Measurements from ENCODE around the gene ZNF692.
A peak's percentile ranks its signal among the peaks of the same experiment; 100 is the strongest.

The ZNF692 gene

GRCh38 chr1:248881261-248881660, 22.4 kb upstream of the ZNF692 start:
- no peak for DNase-seq

DNA sequence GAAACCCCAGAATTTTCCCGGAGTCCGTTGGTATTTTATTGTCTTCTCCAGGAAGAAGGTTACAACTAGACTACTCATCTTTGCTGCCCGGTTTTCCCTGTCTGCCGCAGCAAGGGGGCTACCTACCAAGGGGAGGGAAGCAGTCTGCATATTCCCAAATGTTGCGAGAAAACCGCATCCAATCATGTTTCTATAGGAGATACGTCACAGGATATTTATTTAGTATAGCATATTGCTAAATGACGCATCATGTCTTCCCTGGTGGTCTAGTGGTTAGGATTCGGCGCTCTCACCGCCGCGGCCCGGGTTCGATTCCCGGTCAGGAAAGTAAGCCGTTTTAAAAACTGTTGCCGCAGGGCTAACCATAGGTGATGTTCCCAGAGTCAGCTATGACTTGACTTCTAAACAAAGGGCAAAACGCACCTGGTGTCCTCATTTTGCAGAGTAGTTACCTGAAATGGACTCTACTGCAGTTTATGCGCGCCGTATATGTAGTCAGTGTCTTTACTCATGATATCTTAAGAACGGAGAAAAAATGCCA, 15.2 kb upstream of the ZNF692 start:
- DNase-seq = peak; percentile 66 to 99 (median 96)

DNA sequence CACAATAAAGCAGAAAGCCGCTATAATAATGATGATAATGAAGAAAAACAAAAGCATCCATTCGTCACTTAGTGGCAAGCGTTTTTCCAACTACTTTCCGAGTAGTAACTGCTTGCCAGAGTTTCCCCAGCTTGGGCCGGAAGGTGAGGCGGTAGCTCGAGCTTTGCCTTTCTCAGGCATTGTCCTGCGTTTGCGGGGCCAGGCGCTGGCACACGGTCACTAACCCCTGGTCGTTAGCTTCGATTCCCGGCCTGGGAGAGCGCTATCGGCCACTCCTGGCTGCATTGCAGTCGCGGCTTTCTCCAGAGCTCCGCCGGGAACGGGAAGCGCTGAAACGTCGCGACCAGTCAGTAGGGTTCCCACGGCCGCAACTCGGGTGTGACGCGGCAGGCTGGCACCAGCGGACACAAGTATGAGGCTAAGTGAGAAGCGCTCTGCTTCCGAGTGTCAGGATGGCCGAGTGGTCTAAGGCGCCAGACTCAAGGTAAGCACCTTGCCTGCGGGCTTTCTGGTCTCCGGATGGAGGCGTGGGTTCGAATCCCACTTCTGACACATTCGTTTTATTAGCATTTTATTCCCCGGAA, 14.6 kb upstream of the ZNF692 start:
- peak; percentile 87 to 99 (median 94) for DNase-seq

DNA sequence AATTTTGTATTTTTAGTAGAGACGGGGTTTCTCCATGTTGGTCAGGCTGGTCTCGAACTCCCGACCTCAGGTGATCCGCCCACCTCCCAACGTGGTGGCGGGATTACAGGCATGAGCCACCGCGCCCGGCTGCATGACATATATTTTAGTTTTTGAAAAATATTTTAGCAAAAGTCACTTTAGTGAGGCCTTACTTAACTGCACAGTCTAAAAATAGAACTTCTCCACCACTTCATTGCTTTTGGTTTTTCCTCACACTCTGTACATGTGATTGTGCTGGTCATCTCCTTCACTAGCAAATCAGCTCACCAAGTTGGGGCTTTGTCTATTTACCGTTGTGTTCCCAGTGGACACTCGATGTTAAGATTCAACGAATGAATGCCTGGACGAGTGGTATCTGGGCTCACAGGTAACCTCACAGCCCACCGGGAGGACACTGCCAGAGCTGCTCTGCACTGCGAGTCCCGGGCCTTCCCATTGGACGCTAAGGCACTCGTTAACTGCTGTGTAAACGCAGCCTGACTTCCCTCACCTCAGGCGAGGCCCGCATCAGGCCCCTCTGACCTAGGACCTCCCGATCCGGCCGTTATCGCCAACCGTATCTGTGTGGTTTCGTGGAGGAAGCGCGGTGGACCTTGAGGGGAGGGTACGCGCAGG, 14.0 kb upstream of the ZNF692 start:
- peak; percentile 46 to 91 (median 84) for DNase-seq

GRCh38 chr1:248871837-248872401, 13.0 kb upstream of the ZNF692 start:
- DNase-seq = peak in 1 of 3 experiments; percentile 42

- DNase-seq = peak; percentile 70 to 94 (median 90)
Observed at GRCh38 chr1:248862998-248863881, 4.4 kb upstream of the ZNF692 start.

DNA sequence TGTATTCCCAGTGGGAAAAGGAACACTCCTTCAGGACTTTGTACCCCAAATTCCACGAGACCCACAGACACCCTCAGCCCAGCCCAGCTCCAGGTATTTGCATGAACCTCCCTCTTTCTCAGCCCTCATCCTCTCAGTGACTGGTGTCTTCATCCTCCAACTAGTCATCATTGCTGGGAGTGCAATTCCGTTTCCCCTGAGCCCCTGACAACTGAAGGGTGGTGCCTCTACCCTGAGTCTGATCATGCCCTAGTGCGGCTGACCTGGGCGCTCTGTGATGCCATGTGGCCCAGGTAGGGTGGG, 3.8 kb upstream of the ZNF692 start:
- DNase-seq = no peak

- DNase-seq = no peak
Observed at GRCh38 chr1:248861616-248862015, 2.7 kb upstream of the ZNF692 start.

GRCh38 chr1:248860007-248860406, 1.1 kb upstream of the ZNF692 start:
- no peak for DNase-seq

- peak; percentile 37 to 92 (median 85) for DNase-seq
Observed at GRCh38 chr1:248858096-248858890, 592 bp downstream of the ZNF692 start.

- DNase-seq = no peak
Observed at GRCh38 chr1:248857749-248858095, 1.2 kb downstream of the ZNF692 start.

DNA sequence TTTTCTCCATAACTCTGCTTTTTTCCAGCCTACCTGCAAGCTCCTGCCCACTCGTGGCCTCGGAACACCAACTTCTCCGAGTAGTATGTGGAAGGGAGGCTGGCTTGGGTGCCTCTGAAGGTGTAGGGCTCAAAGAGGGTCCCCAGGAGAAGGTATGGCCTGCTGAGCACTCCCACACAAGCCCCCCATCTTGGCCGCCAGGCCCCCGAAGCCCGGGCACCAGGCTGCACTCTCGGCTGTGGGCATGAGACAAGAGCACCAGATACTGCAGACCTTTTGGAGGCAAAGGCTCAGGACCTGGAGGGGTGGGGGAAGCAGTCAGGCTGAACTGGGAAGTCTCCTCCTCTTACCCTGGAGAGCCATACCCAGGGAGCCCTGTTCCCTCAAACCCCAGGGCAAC, 1.7 kb downstream of the ZNF692 start:
- no peak for DNase-seq

- no peak for DNase-seq
Observed at GRCh38 chr1:248856176-248856575, 2.7 kb downstream of the ZNF692 start.

DNA sequence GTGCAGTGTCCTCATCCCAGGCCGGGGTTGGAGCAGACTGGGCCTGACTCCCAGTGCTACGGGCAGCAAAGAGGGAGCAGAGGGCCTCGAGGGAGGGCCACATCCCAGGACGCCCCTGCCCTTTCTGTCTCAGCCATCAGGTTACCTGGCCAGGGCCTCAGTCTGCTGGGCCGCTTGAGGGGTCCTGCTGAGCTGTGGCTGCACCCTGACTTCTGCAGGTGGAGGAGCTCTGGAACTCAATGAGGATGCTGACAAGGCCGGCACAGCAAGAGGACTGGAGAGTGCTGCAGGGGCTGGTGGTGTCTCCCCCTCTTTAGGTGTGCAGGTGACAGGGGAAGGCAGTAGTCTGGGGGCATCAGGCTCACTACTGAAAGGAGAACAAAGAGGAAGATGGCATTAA, 3.3 kb downstream of the ZNF692 start:
- DNase-seq = no peak

GRCh38 chr1:248853663-248854375, 5.1 kb downstream of the ZNF692 start:
- DNase-seq = no peak

GRCh38 chr1:248852481-248853405, 6.1 kb downstream of the ZNF692 start:
- DNase-seq = no peak

- no peak for DNase-seq
Observed at GRCh38 chr1:248851390-248851789, 7.5 kb downstream of the ZNF692 start.

DNA sequence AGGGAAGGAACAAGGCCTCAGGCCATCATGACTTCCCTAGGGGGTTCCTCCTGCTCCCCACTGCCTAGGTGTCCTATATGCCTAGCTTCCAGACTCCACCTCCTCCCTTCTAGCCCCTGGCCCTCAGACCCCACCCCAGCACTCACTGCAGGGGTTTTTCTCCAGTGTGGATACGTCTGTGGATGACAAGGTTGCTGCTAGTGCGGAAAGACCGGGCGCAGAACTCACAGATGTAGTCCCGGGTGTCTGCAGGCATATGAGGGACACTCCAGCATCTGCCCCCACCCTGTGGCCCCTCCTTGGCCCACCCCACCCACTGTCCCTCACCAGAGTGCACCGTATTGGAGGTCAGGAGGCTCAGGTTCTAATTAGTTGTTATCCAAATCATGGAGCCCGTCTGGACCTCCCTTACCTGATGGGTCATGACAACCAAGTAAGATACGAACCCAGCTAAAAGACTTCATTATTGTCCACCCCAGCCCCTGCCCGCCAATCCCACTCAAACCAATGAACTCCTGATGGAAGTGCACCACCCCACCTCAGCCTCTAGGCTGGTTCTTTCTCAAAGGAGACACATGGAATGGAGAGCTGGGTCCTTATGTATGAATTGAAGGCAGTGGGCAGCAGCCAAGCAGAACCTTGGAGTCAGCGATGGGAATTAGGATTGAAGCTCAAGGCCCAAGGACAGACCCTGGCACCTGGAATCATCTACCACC, 8.2 kb downstream of the ZNF692 start:
- DNase-seq = no peak

DNA sequence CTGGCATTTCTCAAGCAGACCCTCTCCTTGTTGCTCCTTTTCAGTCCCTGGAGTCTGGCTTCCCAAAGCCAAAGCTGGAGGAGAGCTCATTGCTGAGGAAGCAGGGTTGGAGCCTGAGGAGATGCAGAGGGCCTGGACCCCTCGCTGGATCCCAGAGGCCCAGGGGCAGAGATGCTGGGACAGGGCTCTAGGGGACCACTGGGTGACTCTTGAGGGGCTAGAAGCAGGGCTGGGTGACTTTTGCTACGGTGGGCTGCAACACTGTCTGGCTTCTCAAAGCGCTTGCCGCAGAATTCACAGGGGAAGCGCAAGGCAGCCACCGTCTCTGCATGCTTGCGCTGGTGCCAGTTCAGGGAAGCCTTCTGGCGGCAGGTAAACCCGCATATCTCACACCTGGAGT, 8.8 kb downstream of the ZNF692 start:
- no peak for DNase-seq

DNA sequence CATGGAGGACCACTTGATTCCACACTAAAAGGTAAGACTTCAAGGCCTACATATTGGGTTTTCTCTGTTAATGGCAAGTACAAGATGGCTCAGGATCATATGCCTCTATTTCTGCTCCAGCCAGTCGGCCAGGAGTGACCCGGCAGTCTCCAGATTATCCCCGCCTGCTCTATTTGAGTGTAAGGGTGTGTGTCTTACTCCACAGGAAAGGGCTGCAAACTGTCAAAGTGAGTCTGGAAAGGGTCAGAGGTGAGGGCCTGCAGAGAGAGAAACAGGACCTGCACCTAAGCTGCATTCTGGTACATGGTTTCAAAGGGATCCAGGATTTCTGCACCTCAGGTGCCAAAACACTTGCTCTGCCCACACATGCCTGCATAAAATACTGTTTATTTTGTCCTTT, 9.2 kb downstream of the ZNF692 start:
- no peak for DNase-seq
